ENCODE measurements around the gene GRM8.

Gene GRM8

DNA sequence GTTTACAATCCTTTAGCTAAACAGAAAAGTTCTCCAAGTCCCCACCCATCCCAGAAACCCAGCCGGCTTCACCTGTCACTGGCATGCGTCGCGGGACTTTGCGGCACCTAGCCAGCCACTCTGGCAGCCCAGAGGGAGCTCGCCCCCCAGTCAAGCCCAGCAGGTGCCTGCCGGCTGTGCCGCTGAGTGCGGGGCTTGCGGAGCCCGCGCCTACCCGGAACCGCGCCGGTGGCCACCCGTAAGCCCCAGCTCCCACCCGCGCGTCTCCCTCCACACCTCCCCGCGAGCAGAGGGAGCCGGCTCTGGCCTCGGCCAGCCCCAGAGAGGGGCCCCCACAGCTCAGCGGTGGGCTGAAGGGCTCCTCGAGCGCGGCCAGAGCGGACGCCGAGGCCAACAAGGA is 446.1 kb downstream of the GRM8 start:
- no peak overlapping the region for H3K27ac ChIP-seq

DNA sequence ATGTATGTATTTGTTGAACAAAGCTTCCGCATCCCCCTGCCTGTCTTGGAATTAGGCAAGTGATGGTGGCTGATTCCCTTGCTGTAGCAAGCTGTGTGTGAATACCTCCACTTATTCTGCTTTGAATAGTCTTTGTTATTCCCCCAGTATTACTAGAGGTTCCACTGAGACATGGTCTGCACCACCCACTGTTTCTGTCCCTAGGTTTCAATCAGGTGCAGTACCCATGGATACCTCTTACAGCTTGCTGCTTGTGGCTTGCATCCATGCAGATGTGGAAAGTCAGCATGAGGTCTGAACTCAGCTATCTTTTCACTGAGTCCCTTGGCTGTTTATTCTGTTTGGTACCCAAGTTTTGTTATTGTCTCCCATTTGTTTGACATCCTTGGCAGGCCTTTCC is 447.4 kb downstream of the GRM8 start:
- TF ChIP-seq, protein P1, sequence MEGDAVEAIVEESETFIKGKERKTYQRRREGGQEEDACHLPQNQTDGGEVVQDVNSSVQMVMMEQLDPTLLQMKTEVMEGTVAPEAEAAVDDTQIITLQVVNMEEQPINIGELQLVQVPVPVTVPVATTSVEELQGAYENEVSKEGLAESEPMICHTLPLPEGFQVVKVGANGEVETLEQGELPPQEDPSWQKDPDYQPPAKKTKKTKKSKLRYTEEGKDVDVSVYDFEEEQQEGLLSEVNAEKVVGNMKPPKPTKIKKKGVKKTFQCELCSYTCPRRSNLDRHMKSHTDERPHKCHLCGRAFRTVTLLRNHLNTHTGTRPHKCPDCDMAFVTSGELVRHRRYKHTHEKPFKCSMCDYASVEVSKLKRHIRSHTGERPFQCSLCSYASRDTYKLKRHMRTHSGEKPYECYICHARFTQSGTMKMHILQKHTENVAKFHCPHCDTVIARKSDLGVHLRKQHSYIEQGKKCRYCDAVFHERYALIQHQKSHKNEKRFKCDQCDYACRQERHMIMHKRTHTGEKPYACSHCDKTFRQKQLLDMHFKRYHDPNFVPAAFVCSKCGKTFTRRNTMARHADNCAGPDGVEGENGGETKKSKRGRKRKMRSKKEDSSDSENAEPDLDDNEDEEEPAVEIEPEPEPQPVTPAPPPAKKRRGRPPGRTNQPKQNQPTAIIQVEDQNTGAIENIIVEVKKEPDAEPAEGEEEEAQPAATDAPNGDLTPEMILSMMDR (conservative IDR thresholded peaks at IDR 0.05), result no peak
- no peak for TF ChIP-seq ZFX (IDR thresholded peaks at IDR 0.05)
- H3K27ac ChIP-seq, result no peak overlapping the region

More for the DNA sequence above, 446.1 kb downstream of the GRM8 start:
- TF ChIP-seq, protein P1 (conservative IDR thresholded peaks at IDR 0.05), result no peak
- TF ChIP-seq ZFX (IDR thresholded peaks at IDR 0.05), result no peak

DNA sequence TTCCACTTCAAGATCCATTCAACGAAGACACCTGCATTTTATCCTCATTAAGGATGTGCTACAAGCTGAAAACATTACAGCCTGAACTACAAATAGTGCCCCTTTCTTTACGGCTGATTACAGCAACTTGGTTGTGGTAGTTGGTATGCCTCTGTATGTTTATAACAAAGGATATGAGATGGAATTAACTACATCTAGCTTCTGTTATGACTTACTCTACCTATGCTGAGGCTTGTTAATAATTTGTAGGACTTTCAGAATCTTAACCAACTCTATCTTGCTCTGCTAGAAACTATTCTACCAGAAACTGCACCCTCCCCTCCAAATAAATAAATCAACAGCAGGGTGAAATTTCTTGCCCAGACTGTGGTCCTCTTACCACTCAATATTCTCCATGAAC is 448.1 kb downstream of the GRM8 start:
- H3K27ac ChIP-seq, result no peak overlapping the region

DNA sequence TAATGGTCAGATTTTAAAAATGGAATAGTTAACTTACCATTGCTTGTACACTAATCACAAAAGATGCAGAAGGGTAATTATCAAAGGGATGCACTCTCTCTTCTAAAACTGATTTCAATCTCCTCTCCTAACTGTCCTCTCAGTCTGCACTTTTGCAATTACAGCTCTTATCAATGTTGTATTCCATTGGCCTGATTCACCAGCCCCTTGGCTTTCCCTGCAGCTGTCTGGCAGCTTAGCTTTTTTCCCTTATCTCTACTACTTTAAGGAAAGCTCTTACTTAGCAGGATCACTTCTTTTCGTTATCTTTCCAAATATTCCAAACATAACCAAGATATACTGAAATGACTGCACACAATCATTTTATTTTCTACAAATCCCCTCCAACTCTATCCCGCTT is 448.8 kb downstream of the GRM8 start:
- H3K27ac ChIP-seq, result no peak overlapping the region
- no peak for TF ChIP-seq ZFX (IDR thresholded peaks at IDR 0.05)
- TF ChIP-seq, protein P1 (conservative IDR thresholded peaks at IDR 0.05), result no peak

More for the DNA sequence above, 448.1 kb downstream of the GRM8 start:
- TF ChIP-seq ZFX (IDR thresholded peaks at IDR 0.05), result no peak
- TF ChIP-seq, protein P1 (conservative IDR thresholded peaks at IDR 0.05), result no peak

DNA sequence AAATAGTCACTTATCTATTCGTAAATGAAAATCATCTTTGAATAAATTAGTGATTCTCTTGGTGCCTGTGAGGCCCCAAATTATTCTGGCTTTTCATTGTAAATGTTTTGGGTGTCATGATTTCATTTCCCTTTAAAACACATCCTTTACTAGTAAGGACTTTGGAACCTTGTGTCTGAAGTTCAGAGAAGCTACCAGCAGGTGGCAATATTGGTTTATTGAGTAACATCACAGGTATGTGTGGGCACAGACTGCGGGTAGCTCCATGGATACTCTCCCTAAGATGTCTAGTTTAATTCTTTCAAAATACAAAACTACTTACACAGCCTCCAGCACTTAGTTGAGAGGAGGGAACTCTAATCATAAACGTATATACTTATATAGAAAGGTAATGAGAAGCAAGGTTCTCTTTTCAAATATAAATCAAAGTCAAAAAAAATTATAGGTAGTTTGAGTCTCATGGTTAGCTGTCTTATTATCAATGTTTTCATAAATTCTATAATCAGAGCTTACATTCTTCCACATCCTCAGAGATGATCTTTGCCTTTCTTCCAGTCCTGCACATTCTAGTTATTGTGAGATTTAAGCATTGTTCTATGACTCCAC is 449.6 kb downstream of the GRM8 start:
- no peak overlapping the region for H3K27ac ChIP-seq
- TF ChIP-seq, protein P1 (conservative IDR thresholded peaks at IDR 0.05), result peak; percentile 89
- TF ChIP-seq ZFX (IDR thresholded peaks at IDR 0.05), result no peak

DNA sequence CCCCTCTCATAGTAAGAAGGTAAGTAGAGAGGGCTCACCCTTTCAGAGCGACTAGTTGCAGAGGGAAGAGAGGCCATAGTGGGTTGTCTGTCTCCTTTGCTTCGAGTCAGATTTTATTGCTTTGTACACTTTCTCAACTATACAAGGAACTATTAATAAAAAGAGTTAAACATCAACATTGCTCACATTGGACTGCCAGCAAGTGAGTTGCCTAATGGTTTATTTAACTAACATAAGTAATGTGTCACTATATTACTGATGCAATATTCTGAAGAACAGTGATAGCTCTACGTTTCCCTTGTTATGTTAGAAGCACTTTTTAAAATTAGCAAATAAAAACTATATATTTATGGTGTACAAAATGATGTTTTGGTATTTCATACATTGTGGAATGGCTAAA is 451.0 kb downstream of the GRM8 start:
- no peak overlapping the region for H3K27ac ChIP-seq

DNA sequence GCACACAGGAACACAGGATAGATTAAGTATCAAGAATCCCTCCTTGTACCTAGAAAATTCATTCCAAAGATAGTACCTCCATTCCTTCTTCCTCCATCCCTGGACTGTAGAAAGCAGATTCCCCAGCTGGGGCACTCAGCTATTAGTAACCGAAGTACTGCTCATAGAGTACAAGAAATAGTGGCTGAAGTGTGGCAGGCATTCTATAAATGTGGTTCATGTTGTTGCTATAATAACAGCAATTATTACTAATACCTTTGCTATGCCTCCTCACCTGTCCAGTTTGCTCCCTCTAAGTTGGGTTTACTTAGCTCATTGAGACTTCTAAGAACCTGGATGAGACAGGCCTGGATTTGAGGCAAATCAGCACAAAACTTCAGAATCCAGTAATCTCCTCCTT is 453.2 kb downstream of the GRM8 start:
- TF ChIP-seq, protein P1 (conservative IDR thresholded peaks at IDR 0.05), result no peak
- no peak for TF ChIP-seq ZFX (IDR thresholded peaks at IDR 0.05)
- H3K27ac ChIP-seq, result no peak overlapping the region

More for the DNA sequence above, 451.0 kb downstream of the GRM8 start:
- TF ChIP-seq, protein P1 (conservative IDR thresholded peaks at IDR 0.05), result no peak
- TF ChIP-seq ZFX (IDR thresholded peaks at IDR 0.05), result no peak
